HG03521 (cell line): Measurements from ENCODE around the gene ITIH5.
"Not testable (repeated sequence)": the region's sequence is repeated elsewhere in the genome, so short reads cannot be mapped to it uniquely, and the experiment has no call there.

Experiments
- ATAC-seq: cut with Tn5 transposase; IDR thresholded peaks from one replicate; pipeline ENCODE4 v1.9.1; 2021; ENCODE audit warnings: mild to moderate bottlenecking, moderate library complexity; ENCODE audit not compliant: unreplicated experiment

The ITIH5 gene

DNA sequence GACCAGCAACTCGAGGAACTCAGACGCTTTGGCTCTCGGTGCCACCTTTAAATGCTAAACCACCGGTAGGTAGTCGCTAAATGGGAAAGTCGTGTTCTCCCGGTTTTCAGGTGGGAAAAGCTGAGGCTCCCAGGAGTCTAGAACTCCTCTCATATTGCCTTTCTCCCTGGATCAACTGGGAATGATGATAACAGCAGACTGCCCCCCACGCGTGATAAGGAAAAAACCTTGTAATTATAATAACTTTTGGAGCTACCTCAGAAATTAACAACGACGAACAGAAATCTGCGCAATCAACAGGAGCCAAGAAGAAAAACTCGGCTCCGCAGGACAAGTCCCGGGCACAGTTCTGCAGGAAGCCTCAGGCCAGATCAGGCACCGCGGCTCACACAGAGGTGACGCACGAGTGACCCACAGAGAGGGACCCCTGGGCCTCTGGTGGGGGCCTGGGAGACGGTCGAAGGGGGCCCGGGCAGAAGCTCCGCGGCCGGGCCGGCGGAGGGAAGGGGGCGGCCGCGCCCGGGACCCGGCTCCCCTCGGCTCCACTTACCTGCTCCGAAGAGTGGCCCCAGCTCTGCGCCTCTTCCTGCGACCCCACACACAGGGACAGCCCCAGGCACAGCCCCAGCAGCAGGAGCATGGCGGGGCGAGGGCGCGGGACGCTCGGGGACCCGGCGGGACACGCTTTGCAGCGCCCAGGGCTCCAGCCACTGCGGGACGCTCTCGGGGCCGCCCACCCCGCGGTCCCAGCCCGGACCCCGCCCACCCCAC, at the start of gene ITIH5:
ITIH5 (minus strand) TSS at position 714 of the 771 bp plus-strand sequence; CDS start at position 640, 74 bp downstream.
- ATAC-seq = no peak

DNA sequence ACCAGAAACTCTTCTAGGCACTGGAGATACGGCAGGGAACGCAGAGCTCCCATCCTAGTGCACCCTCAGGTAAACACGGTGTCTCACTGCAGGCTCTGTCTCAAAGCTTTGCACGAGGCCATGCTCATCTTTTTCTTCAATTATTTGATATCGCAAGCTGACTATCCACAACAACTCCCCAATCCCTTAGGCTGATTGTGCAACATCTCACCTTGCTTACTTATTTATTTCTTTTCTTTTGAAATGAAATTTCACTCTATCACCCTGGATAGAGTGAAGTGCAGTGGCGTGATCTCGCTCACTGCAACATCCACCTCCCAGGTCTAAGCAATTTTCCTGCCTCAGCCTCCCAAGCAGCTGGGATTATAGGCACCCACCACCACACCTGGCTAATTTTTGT, 48.7 kb upstream of the ITIH5 start:
- no peak for ATAC-seq

DNA sequence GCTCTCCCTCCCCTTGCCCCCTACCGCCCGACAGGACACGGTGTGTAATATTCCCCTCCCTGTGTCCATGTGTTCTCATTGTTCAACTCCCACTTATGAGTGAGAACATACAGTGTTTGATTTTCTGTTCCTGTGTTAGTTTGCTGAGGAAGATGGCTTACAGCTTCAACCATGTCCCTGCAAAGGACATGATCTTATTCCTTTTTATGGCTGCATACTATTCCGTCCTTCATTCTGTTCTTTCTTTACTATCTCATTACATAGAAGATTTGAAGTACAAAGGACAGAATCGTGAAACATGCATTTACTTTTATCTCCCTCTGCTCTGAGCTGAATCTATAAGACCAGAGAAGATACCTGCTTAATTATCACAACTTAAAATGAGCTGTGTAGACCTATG, 44.3 kb upstream of the ITIH5 start:
- ATAC-seq = not testable (repeated sequence)

DNA sequence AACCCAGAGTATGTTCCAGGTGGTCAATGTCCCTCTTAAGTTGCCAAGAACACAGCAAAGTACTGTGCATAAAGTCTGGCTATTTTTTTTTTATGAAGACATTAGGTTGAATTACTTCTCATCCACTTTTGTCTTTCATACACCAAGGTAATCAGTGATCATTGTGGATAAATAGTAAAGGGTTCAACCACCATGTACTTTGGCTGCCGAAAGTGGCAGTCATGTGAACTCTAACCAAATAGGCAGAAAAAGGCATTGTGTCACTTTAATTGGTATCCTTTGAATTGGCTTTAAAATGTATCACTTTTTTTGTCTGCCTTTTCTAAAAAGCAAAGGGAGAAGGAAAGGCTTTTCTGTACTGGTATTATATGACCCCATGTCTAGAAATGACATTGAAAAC, 43.7 kb upstream of the ITIH5 start:
- no peak for ATAC-seq

GRCh38 chr10:7708832-7709231, 42.1 kb upstream of the ITIH5 start:
- ATAC-seq = no peak

DNA sequence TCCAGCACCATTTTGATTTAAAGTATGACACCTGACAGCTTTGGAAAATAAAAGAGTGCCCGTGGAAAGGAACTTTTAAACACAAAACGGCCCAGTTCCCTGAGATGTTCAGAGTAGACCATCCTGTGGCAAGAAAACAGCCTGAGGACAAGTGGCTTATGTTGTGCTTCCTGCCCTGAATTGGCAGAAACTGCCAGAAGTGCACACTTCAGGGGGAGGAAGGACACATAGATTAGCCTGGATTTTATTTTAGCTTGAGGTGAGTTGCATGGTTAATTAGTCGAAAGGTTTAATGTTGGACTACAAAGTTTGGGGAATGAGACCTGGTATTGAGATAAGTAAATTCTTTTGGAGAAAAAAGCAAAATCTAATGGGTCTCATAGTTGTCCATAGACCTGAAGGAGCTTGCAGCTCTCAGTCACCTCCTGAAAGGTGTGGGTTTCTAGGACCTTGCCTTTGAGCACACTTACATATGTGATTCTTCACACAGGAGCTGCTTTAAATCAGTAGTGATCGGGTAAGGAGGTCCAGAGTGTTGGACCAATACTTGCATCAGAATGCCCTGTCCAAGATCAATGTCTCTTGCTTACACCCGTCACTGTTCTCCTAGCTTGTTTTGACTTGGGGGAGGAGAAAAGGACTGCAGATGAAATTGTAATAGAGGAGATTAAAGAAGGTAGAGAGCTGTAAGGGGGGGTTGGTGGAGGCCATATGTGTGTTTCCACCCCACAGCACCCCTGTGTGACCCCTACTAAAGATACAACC, 41.3 kb upstream of the ITIH5 start:
- ATAC-seq = no peak

DNA sequence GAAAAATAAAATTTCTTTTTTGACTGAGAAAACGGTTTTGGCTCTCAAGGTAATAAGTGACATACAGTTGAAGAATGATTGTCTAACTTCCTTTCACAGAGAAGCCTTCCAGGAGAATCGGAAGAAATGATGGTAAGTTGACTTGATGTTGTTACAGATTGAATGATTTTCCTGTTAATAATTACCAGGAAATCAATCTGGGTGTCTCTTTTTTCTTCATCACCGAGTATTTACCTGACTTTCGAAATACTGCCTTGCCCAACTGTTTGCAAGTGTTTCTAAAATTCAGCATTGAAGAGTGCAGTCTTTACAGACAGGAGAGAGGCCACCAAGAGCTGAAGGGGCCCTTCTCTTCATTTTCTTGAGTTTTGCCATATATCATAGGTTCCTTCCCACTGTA, 40.3 kb upstream of the ITIH5 start:
- ATAC-seq = no peak

- no peak for ATAC-seq
Measured at GRCh38 chr10:7706534-7707073, 39.8 kb upstream of the ITIH5 start.

GRCh38 chr10:7705341-7705740, 38.6 kb upstream of the ITIH5 start:
- ATAC-seq = no peak

GRCh38 chr10:7704071-7705016, 37.6 kb upstream of the ITIH5 start:
- ATAC-seq = no peak

GRCh38 chr10:7703140-7703539, 36.4 kb upstream of the ITIH5 start, which contains the start of gene ITIH2:
ITIH2 (plus strand) TSS chr10:7703316; CDS start chr10:7703435, 119 bp downstream.
- ATAC-seq = no peak

- ATAC-seq = no peak
Measured at GRCh38 chr10:7702288-7702812, 35.6 kb upstream of the ITIH5 start.

GRCh38 chr10:7701158-7701742, 34.5 kb upstream of the ITIH5 start:
- ATAC-seq = no peak

- no peak for ATAC-seq
Measured at GRCh38 chr10:7700577-7701125, 33.9 kb upstream of the ITIH5 start.

DNA sequence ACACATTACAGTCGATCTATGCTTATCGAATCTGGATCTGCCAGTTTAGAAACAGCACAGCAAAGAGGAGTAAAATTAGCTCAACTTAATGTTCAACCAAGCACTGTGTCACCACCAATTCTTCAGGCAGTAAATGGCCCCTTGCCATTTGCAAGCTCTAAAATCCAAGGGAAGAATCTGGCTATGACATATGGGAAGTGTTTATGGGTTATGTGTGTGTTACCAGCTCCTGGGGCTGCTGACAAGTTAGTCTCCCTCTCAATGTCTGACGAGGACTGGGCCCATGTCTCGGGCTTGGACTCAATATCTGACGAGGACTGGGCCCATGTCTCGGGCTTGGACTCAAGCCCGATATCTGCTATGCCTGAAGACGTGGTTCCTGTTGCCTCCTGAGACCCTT, 30.7 kb upstream of the ITIH5 start:
- no peak for ATAC-seq

DNA sequence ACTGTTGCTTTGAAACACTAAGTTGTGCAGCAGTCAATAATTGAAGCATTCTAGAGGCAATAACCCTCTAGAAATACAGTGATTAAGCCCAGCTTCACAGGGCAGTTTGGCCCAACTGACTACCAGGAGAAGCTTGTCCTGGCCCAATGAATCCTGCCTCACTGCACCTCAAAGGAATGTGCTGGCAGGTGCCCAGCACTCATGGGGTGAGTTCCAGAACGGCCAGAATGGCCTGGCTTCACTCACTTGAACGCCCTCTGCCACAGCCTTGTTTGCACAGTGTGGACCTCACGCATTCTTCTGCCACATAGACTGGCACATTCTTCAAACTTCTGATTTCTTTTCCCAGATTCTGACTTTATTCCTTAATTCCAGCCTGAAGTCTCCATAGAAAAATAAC, 29.8 kb upstream of the ITIH5 start:
- ATAC-seq = no peak

- ATAC-seq = not testable (repeated sequence)
Measured at GRCh38 chr10:7693194-7693593, 26.4 kb upstream of the ITIH5 start.

DNA sequence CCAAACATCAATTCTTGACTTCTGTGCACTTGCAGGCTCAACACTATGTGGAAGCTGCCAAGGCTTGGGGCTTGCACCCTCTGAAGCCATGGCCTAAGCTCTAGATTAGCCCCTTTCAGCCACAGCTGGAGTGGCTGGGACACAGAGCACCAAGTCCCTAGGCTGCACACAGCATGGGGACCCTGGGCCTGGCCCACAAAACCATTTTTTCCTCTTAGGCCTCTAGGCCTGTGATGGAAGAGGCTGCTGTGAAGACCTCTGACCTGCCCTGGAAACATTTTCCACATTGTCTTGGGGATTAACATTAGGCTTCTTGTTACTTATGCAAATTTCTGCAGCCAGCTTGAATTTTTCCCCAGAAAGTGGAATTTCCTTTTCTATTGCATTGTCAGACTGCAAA, 25.6 kb upstream of the ITIH5 start:
- not testable (repeated sequence) for ATAC-seq

GRCh38 chr10:7690885-7691597, 24.3 kb upstream of the ITIH5 start:
- ATAC-seq = not testable (repeated sequence)
